KMS-11 (cell line): ENCODE results near the gene GRAMD2A.

Source experiments
- H2AFZ ChIP-seq: fragments of 200-600 bp; sonication (generic); 2 replicates; pipeline ENCODE4 v1.6.1; 2016; ENCODE audit warnings: antibody characterized with exemption, mixed run types, low read depth
- H3K27ac ChIP-seq: fragments of 200-600 bp; sonication (generic); 2 replicates; pipeline ENCODE4 v1.6.1; 2016; ENCODE audit warnings: mild to moderate bottlenecking, mixed run types
- H3K27me3 ChIP-seq: fragments of 200-600 bp; sonication (generic); 2 replicates; pipeline ENCODE4 v1.6.1; 2017; ENCODE audit warnings: mild to moderate bottlenecking, low read depth, mixed run types, moderate library complexity; ENCODE audit not compliant: insufficient read depth
- H3K36me3 ChIP-seq: fragments of 200-600 bp; sonication (generic); 2 replicates; pipeline ENCODE4 v1.6.1; 2017; ENCODE audit warnings: mild to moderate bottlenecking, mixed run types; ENCODE audit not compliant: insufficient read depth
- H3K4me1 ChIP-seq: fragments of 200-600 bp; sonication (generic); 2 replicates; pipeline ENCODE4 v1.6.1; 2016; ENCODE audit warnings: mild to moderate bottlenecking, low read depth, mixed run types; ENCODE audit not compliant: poor library complexity, severe bottlenecking
- H3K4me2 ChIP-seq: fragments of 200-600 bp; sonication (generic); 2 replicates; pipeline ENCODE4 v1.7.0; 2016; ENCODE audit warnings: mild to moderate bottlenecking, mixed run types
- H3K4me3 ChIP-seq: fragments of 200-600 bp; sonication (generic); IDR thresholded peaks from 2 replicates; pipeline ENCODE4 v1.6.1; 2017; ENCODE audit warnings: low read depth, low read length, mixed read lengths; ENCODE audit not compliant: insufficient read depth
- H3K79me2 ChIP-seq: fragments of 200-600 bp; sonication (generic); 2 replicates; pipeline ENCODE4 v1.6.1; 2016; ENCODE audit warnings: low read depth, mixed run types; ENCODE audit not compliant: insufficient read depth
- H3K9ac ChIP-seq: fragments of 200-600 bp; sonication (generic); 2 replicates; pipeline ENCODE4 v1.6.1; 2016; ENCODE audit warnings: mild to moderate bottlenecking, mixed run types
- H4K20me1 ChIP-seq: fragments of 200-600 bp; sonication (generic); 2 replicates; pipeline ENCODE4 v1.6.1; 2016; ENCODE audit warnings: mild to moderate bottlenecking, mixed run types; ENCODE audit not compliant: insufficient read depth
- CTCF ChIP-seq: fragments of 200-600 bp; sonication (generic); conservative IDR thresholded peaks from 2 replicates; pipeline ENCODE4 v1.6.1; 2017; ENCODE audit warnings: low read depth, mild to moderate bottlenecking, antibody characterized with exemption, low read length, moderate library complexity, mixed read lengths

The GRAMD2A gene

GRCh38 chr15:72216079-72216478 lies 18.5 kb upstream of the GRAMD2A start:
- Histone ChIP-seq H3K36me3 (peaks cover 56% of the 10 kb centered on the region; the same call in 1 of the 2 replicates), H3K4me2 (no peak overlapping the region), H3K79me2 (peaks cover 87% of the 10 kb centered on the region), H3K4me3 (no peak overlapping the region), H2AFZ (no peak overlapping the region), H4K20me1 (peaks cover 37% of the 10 kb centered on the region), H3K4me1 (peaks cover 40% of the 10 kb centered on the region), H3K9ac (no peak overlapping the region), H3K27me3 (no peaks in the 10 kb centered on the region), H3K27ac (no peak overlapping the region; the same call in 1 of the 2 replicates)
- TF ChIP-seq CTCF, result no peak

GRCh38 chr15:72207558-72208085 lies 10.0 kb upstream of the GRAMD2A start:
- Histone ChIP-seq H3K9ac (no peak overlapping the region), H3K36me3 (peaks cover 67% of the 10 kb centered on the region), H3K4me2 (no peak overlapping the region), H3K27ac (no peak overlapping the region), H3K4me1 (peaks cover 43% of the 10 kb centered on the region), H2AFZ (no peak overlapping the region), H3K27me3 (no peaks in the 10 kb centered on the region), H3K79me2 (peaks cover 20% of the 10 kb centered on the region), H4K20me1 (peaks cover 21% of the 10 kb centered on the region), H3K4me3 (no peak overlapping the region)
- no peak for TF ChIP-seq CTCF

GRCh38 chr15:72206677-72207000 lies 9.1 kb upstream of the GRAMD2A start:
- no peak overlapping the region for H3K27ac ChIP-seq

GRCh38 chr15:72205896-72206676 lies 8.5 kb upstream of the GRAMD2A start:
- Histone ChIP-seq H3K9ac (no peak overlapping the region), H3K36me3 (peaks cover 64% of the 10 kb centered on the region), H3K4me3 (no peak overlapping the region), H3K4me2 (no peak overlapping the region), H3K4me1 (peaks cover 58% of the 10 kb centered on the region), H2AFZ (no peak overlapping the region), H3K79me2 (peaks cover 5% of the 10 kb centered on the region; the same call in 1 of the 2 replicates), H4K20me1 (peaks cover 16% of the 10 kb centered on the region; the same call in 1 of the 2 replicates), H3K27ac (no peak overlapping the region; the same call in 1 of the 2 replicates), H3K27me3 (no peaks in the 10 kb centered on the region)
- no peak for TF ChIP-seq CTCF

More at GRCh38 chr15:72206677-72207000, 9.1 kb upstream of the GRAMD2A start:
- H4K20me1 ChIP-seq, result peaks cover 16% of the 10 kb centered on the region; the same call in 1 of the 2 replicates
- peaks cover 67% of the 10 kb centered on the region for H3K36me3 ChIP-seq
- H3K4me2 ChIP-seq, result no peak overlapping the region
- H2AFZ ChIP-seq, result no peak overlapping the region
- H3K4me3 ChIP-seq, result no peak overlapping the region
- no peak overlapping the region for H3K9ac ChIP-seq
- TF ChIP-seq CTCF, result no peak
- peaks cover 53% of the 10 kb centered on the region for H3K4me1 ChIP-seq
- H3K79me2 ChIP-seq, result peaks cover 10% of the 10 kb centered on the region; the same call in 1 of the 2 replicates
- no peaks in the 10 kb centered on the region for H3K27me3 ChIP-seq
